NCI-H1417 (cell line): ENCODE data around the gene HOXC10.

ENCODE experiments used
- DNase-seq, 3 experiments: peaks; one replicate each; lab custom pipeline; 2025; lab: John Stamatoyannopoulos, UW

The HOXC10 gene

DNA sequence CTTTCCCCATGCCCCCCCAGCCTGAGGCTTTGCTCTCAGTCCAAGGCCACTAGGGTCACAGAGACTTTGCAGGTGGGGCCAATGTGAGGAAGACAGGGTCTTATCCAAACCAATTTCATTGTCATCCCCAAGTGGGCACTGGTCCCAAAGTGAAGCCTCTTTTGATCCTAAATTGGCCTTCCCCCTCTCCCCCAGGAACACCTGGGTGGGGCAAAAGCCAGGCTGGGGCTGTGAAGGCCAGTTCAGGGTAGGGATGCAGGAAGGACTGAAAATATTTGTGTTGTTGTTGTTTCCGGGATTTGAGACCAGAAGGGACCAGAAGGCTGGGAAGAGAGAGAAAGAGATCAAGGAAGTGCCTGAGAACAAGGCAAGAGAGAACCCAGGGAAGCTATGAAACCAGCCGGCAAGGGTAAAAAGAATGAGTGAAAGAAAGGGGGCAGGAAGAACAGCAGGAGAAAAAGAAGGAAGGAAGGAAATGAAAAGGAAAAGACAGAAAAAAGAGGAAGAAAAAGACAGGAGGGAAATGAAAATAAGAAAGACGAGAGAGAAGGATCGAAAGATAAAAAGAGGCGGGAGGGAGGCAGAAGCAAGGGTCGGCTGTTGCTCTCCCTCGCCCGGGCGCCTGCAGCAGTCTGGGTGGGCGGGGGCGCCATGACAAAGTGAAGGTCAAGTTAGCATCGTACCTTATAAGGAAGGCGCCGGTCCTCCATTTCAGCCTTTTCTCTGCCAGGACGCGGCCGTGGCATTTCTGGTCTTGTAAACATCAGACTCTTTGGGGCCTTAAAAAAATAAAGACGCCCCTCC, 19.5 kb upstream of the HOXC10 start:
- no peak for DNase-seq

DNA sequence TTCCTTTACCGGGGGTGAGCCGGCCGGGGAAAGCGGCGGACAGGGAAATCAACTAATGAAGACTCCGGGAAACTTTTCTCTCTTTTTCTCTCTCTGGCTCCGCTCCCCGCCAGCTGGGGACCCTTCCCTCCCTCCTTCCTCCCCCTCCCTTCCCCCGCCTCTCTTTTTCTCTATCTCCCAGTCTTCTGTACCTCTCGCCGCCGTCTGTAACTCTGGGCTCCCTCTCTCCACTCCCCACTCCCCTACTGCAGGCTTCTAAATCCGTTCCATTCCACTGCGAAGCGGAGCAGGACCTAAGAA, 18.9 kb upstream of the HOXC10 start:
- DNase-seq = no peak

DNA sequence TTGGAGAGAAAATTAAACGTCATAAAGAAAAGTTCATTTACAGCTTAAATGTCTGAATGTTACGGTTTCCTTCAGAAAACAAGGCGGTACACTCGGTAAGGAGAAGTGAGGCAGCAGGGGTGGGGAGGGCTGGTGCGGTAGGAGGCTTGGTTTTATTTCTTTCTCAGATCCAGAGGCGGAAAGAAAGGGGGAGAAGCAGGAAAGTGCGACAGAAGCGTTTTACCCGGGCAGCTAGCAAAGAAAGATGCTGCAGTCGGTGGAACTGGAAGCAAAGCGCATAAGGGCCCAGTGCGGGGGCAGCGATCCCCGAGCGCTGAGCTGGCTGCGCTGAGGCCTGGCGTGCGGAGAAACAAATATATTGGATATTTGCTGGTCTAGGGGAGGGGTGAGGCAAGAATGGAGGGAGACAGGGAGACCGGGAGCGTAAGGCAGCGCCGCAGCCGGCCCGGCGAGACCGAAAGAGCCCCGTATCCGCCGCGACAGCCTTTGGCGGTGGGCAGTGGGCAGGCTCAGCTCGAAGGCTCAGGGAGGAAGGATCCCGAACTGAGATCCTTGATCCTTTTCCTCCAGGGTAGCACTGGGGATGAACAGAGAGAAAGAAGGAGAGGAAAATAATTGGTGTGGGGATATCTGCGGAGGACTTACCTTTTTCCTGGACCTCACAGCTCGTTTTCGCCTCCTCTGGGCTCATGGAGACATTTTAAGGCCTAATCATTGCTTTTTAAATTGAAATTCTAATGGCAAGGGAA, 18.4 kb upstream of the HOXC10 start:
- DNase-seq = no peak

DNA sequence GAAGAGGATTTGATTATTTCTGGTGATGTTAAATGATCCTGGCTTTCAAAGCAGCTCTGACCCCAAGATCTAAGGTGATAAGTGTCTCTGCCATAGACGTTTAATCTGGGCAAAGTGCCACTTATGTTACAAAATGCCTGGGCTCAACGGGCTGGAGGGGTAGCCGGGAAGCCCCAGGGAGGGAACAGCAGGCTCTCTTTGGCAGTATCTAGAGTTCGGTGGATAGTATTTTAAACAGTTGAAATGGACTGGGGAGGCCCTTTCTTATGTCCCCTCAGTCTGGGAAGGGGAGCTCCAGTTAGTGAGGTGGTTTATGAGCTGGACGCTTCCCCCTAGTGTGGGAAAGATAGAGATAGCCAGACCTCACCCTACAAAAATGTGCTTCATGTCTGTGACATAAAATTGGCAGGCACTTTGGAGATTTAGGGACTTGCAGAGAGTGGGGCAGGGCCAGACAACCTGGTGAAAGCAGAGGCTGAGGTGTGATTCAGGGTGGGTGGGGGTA, 17.5 kb upstream of the HOXC10 start:
- DNase-seq = peak in 2 of 3 experiments; percentile 14 to 26

DNA sequence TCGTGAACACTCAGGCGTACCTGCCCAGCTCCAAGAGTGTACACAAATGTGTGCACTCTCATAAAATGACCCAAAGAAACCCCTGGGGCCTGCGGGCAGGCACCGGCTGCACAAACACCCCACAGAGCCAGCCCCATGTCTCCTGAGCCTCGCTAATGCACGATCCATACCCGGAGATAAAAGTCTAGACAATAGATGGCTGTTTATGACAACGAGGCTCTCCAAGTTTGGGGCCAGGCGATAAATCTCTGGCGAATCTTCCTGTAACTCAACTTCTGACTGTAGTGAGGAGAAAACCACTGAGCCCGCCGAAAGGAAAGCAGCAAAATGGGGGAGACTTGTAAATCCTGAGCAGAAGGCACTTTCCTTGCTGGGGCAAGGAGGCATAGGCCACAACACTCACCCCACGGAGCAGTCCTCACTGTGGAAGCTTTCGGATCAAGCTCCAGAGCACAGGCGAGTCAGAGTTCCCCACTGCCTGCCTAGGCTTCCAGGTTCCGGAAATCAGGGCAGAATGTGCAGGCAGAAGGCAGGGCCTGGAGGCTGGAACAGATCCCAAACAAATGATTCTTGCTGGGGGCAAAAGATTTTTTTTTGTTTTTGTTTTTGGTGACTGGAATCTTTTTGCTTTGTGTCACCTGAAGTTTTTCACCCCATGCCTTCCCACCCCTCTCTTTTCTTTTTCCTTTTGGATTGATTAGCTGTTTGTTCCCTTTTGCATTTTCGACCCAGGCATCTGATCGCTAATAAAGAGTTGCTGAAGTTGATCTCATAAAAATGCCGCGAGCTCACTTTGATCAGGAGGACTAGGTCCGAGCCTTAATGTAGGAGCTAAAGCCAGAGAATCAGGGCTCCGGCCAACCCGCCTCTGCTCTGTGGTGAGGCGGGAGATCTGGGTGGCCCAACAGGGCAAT, 16.5 kb upstream of the HOXC10 start:
- DNase-seq = no peak

DNA sequence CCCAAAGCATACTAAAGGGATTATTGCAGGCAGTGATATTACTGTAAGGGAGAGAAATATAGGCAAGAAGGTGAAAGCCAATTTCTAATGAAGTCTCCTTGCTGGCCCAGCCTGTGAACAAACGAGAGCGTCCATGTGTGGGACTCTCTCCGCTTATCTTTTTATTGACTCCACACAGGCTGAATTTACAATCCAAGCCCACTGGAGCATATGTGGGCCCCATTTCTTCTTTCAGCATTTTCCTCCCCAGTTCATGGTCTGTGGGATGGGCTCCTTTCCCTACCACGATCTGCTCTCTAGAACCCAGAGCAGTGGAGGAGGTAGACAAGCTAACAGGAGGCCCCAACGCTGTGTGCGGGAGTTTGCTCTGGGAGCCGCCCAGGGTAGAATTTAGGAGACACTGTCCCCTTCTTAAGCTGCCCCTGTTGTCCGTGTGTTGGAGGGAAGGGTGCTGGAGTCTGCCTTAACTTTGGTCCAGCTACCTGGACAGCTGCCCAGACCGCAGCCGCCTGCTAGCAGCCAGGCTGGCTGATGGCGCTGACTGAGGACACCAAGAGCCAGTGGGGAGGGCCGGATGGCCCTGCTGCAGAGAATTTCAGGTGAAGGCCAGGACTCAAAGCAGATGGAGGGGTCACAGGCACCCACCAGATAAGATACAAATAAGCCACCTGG, 15.2 kb upstream of the HOXC10 start:
- no peak for DNase-seq

DNA sequence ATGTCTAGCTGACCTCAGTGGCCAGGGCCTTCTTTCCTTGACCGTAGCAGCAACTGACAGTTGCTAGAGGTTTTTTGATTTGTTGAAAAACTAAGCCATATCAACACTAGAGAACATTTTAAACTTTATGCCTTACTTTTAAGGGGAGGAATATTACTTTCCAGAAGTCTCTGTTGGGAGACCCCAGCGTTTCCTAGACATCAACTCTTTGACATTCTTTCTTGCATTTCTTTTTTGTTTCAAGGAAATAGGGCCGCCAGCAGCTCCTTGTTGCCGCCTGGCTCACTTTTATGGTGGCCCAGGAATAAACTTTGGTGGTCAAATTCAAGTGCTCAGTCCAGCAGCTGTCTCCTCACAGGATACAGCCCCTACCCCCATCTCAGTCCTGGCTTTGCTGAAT, 14.5 kb upstream of the HOXC10 start:
- DNase-seq = no peak

DNA sequence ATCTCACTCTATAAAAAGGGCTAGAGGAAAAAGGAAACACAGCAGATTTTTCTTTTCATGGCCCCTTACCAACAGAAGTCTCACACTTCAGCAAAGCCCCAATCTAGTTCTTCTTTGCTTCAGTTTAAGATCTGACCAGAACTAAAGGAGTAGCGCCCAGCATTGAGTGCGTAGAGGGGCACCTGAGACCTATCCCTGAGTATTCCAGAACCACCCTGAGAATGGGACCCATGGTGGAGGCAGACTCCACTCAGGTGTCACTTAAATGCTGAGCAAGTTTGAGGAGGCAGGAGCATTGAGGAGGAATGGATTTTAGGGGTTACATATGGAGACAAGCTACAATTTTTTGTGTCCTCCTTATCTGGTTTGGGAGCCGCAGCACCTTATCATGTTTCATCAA, 13.8 kb upstream of the HOXC10 start:
- DNase-seq = no peak

DNA sequence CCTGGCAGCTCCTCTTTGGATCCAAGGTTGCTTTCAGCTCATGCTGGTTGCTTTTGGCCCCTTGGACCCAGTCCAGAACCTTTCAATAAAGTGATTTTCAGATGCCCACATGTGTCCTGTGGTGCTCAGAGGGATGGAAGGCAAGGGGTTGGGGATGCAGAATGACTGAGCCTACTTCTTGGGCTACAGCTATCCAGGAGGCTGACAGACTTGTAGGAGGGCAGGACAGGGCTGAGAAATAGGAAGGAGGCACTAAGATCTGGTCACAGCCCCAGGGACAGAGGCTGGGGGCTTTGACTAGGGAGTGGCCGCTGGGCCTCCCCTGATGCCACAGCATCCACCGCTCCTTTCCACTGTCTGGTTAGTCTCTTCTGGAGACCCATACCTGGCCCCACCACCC, 13.3 kb upstream of the HOXC10 start:
- DNase-seq = no peak

DNA sequence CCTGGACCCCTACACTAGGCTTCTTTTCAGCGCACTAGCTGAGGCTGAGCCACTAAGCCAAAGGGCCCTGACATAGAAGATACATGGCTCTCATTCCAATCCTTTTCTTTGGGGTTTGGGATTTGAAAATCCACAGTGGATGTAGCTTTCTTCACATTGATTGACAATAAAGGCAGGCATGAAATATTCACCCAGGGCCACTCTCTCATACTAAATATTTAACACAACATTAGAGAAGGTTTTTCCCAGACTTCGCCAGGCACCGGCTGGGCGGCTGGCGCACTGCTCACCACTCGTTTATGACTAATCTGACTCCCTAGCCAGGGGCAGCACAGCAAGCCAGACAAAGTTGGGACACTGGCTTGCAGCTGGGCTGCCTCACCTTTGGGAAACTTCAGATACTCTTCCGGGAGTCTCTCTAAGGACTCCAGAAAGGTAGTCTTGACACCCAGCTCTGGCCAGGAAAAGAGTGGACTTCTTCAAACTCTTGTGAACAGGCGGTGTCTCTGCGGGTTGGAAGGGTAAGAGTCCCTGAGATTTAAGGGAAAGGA, 12.7 kb upstream of the HOXC10 start:
- DNase-seq = no peak

DNA sequence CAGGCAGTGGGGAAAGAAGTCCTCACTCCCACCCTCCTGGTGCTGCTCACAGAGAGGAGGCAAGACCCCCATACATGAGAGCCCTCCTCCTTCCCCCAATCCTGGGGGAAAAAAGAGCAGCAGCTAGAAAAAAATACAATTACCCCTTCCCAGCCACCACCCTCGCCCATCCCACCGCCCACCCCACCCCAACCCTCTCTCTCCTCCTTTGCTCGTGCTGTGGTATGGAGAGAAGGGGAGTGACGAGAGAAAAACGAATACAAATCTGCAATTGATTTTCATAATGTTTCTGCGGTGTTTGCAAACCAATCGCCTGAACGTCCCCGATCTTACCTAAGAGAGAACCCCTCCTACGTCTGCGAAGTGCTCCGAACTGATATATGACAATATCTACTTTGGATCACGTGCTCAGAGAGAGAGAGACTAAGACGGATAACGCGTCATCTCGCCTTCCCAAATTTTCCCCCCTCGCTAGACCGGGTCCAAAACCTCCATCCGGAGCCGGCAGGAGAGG, 12.2 kb upstream of the HOXC10 start, which contains the start of gene HOXC11:
Gene HOXC11, plus strand, starts transcription at position 405 of the 514 bp plus-strand sequence. CDS start 116 bp downstream, outside the sequence.
- no peak for DNase-seq

DNA sequence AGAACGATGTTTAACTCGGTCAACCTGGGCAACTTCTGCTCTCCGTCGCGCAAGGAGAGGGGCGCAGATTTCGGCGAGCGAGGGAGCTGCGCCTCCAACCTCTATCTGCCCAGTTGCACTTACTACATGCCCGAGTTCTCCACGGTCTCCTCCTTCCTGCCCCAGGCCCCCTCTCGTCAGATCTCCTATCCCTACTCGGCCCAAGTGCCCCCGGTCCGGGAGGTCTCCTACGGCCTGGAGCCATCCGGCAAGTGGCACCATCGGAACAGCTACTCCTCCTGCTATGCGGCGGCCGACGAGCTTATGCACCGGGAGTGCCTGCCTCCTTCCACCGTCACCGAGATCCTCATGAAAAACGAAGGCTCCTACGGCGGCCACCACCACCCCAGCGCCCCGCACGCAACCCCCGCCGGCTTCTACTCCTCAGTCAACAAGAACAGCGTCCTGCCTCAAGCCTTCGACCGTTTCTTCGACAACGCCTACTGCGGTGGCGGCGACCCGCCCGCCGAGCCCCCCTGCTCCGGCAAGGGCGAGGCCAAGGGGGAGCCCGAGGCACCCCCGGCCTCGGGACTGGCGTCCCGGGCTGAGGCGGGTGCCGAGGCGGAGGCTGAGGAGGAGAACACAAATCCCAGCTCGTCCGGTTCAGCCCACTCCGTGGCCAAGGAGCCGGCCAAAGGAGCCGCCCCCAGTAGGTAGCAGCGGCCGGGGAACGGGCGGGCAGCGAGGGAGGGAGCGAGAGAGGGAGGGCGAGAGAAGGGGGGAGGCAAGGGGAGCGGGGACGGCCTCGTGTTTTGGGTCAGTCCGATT, 11.5 kb upstream of the HOXC10 start:
- peak in 1 of 3 experiments; percentile 47 for DNase-seq

DNA sequence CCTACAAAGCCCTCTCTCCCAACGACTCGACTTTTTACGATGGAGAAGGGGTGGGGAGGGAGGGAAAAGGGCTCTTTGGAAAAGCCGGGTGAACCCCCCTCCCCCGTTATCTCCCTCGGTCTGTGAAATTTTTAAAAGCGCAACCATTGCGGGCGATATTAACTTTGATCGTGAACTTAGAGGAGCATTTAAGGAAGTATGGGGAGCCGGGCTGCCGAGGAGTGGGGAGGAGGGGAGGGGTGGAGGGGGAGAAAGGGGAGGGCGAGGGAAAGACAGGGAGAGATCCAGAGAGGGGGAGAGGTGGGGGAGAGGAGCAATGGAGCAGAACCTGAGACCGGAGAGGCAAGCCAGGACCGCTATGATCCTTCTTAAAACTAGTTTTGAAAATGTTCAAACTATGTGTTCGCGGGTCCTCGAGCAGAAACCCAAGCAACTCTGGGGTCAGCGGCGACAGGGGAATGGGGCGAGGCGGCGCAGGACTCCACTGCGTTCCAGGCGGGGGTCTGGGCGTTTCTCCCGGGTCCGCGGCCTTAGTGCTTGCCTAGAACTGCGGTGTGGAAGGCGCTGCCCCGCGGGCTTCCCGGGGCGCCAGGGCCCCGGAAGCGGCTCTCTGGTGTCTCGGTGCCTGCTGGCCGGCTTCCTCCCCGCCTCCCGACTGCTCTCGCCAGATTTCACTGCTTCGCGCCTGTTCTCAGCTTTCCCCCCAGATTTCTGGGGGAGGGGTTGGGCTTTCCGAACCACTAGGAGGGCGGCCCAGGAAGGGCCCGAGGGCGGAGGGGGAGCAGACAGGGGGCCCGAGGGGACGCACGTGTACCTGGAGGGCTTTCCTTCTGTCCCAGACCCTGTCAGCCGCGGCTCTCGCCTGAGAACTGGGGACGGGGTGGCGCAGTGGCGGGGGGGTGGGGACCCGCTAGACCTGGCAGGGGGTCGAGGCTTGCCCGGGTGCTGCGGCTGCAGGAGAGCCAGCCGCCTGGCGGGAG, 10.6 kb upstream of the HOXC10 start, which contains the start of gene HOTAIR:
Gene HOTAIR, minus strand, starts transcription at position 871 of the 980 bp plus-strand sequence.
- peak; percentile 51 to 71 (median 55) for DNase-seq

DNA sequence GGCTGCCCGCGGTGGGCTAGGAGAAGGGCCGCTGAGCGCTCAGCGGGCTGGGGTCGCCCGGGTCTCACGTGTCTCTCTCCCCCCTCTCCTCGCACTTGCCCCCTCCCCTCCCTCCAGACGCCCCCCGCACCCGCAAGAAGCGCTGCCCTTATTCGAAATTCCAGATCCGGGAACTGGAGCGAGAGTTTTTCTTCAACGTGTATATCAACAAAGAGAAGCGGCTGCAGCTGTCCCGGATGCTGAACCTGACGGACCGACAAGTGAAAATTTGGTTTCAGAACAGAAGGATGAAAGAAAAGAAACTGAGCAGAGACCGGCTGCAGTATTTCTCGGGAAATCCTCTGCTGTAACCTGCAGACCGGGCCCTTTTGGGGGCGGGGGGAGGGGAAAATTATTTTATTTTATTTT, 9.9 kb upstream of the HOXC10 start:
- peak in 1 of 3 experiments; percentile 54 for DNase-seq

DNA sequence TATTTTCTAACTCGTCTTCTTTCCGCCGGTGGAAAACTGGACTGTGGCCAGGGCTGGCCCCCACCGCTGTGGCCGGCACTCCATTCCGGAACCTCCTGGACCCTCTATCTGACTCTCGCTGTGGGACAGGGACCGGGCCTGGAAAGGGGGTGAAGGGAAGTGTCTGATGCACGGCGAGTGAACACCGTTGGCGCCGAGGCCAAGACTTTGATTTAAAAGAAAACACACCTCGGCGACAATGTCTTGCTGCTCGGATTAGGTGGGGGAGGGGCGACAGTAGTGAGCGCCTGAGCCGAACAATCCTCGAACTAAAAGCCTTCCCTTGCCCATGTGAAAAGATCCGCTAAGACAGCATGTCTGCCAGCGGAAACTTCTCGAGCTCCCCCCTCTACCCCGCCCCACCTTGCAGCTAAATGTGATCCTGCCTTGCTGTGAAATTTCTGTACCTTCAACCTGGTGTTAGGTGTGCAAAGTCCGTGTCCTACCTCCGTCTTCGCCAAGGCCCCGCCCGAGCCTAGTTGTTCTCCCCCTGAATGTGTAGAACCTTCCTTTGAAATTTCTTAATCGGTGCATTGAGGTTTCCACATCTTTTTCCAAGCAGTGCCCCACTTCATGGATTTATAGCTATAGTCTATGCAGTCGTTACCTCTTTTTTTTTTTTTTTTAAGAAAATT, 9.3 kb upstream of the HOXC10 start:
- no peak for DNase-seq

DNA sequence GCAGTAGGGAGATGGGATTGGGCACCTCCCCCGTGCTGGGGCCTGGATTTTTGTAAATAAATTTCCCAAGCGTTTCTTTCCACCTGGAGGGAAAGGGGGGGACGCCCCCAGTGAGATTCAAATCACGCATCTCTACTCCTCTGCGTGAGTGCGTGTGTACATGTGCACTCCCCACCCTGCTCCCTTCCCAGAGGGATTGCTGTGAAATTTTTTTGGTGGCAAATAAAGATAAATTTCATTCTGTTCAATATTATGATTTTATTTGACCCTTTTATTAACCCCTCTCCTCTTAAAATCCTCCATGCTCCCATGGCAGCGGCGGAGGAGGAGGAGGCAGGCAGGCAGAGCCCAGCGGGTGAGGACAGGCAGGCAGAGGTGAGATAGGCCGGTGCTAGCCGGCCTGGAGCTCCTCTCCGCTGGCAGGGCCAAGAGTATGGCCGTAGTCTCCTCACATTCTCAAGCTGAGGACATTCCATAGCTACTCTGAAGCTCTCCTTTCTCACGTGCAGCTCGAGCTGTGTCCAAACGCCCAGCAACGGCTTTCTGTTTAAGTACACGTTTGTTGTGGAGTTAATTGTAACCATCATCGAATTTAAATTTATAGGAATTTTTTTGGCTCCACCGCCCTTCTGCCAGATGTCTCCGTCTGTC, 8.6 kb upstream of the HOXC10 start:
- DNase-seq = no peak

DNA sequence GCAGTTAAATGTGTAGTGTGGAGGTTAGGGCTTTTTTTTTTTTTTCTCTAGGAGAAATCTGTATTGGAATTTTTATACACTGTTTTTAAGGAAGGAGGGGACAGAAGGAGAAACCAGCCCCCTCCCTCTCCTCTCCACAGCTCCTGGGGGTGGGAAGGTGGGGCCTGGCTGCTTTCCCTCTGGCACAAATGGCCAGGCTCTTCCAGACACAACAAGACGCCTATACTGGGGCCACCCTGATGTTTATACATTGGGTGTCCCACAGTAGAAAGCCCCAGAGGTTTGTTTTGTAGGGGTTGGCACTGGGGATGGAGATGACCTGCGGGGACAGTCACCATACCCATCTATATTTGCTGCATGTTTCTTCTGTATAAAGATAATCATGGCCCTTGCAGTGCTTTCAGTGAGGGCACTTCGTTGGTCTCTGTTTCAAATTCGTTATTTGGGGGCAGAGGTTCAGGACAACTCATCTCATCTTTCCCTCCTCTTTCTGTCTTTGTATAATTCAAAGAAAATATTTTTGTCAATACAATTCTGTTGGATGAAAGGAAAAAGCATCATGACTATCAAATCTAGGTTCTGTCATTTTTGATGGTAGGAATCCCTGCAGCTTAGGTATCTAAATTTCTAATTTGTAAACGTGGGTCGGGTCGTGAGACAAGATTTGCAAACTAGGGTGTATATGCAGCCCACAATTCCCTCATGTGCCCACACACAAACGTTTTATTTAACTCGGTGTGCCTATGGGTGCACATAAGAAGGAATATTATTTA, 7.9 kb upstream of the HOXC10 start:
- DNase-seq = no peak
